SK-N-SH (cell line): Measurements from ENCODE around the gene RWDD3. TPM values are rescaled to one million over a fixed set of nuclear protein-coding genes. Genes with fewer than 3 reads are reported as not detected.
A peak's percentile ranks its signal among the peaks of the same experiment; 100 is the strongest.

Source experiments
- CTCF ChIA-PET: fragments of 300-600, 350-600 bp; formaldehyde crosslinking; extraction: SDS; loops from one replicate; lab custom pipeline; 2021; lab: Yijun Ruan, JAX
- POLR2A ChIA-PET: fragments of 350-600 bp; sonication (Branson Sonifier 250); formaldehyde crosslinking; extraction: SDS; loops from one replicate; lab custom pipeline; 2020; ENCODE audit warnings: antibody characterized with exemption, inconsistent platforms; lab: Yijun Ruan, JAX
- DNase-seq: peaks from one replicate; pipeline ENCODE4 v3.0.0; 2012
- H2AFZ ChIP-seq: fragments of 200-600 bp; sonication (generic); 2 replicates; pipeline ENCODE4 v1.8.1; 2016; ENCODE audit warnings: antibody characterized with exemption, mild to moderate bottlenecking, low read depth
- H3F3A ChIP-seq: fragments of 200-600 bp; sonication (generic); replicated peaks from 2 replicates; pipeline ENCODE3; 2016; ENCODE audit warnings: antibody characterized with exemption, mild to moderate bottlenecking; ENCODE audit not compliant: insufficient read depth
- H3K27ac ChIP-seq, 2 experiments: fragments of 200-500 bp in 1 of 2; fragments of 200-600 bp in 1 of 2; sonication (Bioruptor generic) in 1 of 2; sonication (generic), shearing (Covaris generic) in 1 of 2; 2 replicates each; pipeline versions ENCODE4 v1.5.1 to v1.6.1; 2014 to 2016; ENCODE audit warnings: low read depth in 2 of 2, inconsistent platforms in 1 of 2, low read length in 1 of 2, mild to moderate bottlenecking in 1 of 2, mixed read lengths in 1 of 2
- H3K27me3 ChIP-seq: fragments of 200-600 bp; sonication (generic), shearing (Covaris generic); 2 replicates; pipeline ENCODE4 v1.6.1; 2016; ENCODE audit warnings: mixed run types; ENCODE audit not compliant: insufficient read depth
- H3K36me3 ChIP-seq, 2 experiments: fragments of 200-500 bp in 1 of 2; fragments of 200-600 bp in 1 of 2; sonication (Bioruptor generic) in 1 of 2; sonication (generic) in 1 of 2; replicated peaks in 1 of 2; 2 replicates each; pipeline versions ENCODE3 to v1.5.1; 2014 to 2016; ENCODE audit warnings: low read length in 1 of 2, mild to moderate bottlenecking in 1 of 2; ENCODE audit not compliant: insufficient read depth in 2 of 2, control insufficient read depth in 1 of 2
- H3K4me1 ChIP-seq, 2 experiments: fragments of 200-500 bp in 1 of 2; fragments of 200-600 bp in 1 of 2; sonication (Bioruptor generic) in 1 of 2; sonication (generic), shearing (Covaris generic) in 1 of 2; 2 replicates each; pipeline versions ENCODE4 v1.5.1 to v1.6.1; 2014 to 2016; ENCODE audit warnings: low read depth in 1 of 2, low read length in 1 of 2, mixed run types in 1 of 2; ENCODE audit not compliant: insufficient read depth in 2 of 2, control insufficient read depth in 1 of 2
- H3K4me2 ChIP-seq: fragments of 200-600 bp; sonication (generic), shearing (Covaris generic); 2 replicates; pipeline ENCODE4 v1.6.1; 2017; ENCODE audit warnings: mixed run types
- H3K4me3 ChIP-seq, 2 experiments: fragments of 200-500 bp in 1 of 2; fragments of 200-600 bp in 1 of 2; sonication (Bioruptor generic) in 1 of 2; sonication (generic), shearing (Covaris generic) in 1 of 2; 2 replicates each; pipeline versions ENCODE4 v1.5.1 to v1.8.1; 2014 to 2016; ENCODE audit warnings: low read depth in 2 of 2, inconsistent platforms in 1 of 2, low read length in 1 of 2, mild to moderate bottlenecking in 1 of 2, mixed read lengths in 1 of 2, moderate library complexity in 1 of 2
- H3K79me2 ChIP-seq: fragments of 200-600 bp; sonication (generic); 2 replicates; pipeline ENCODE4 v1.8.1; 2017; ENCODE audit warnings: mild to moderate bottlenecking; ENCODE audit not compliant: insufficient read depth
- H3K9ac ChIP-seq: fragments of 200-600 bp; sonication (generic); 2 replicates; pipeline ENCODE4 v1.6.1; 2017; ENCODE audit warnings: mixed run types
- H3K9me2 ChIP-seq: fragments of 200-600 bp; sonication (generic); 2 replicates; pipeline ENCODE4 v1.6.1; 2017; ENCODE audit warnings: mixed run types
- H3K9me3 ChIP-seq: fragments of 200-600 bp; sonication (generic); 2 replicates; pipeline ENCODE4 v1.6.1; 2017; ENCODE audit warnings: mixed run types, mild to moderate bottlenecking, moderate library complexity
- H4K20me1 ChIP-seq: fragments of 200-600 bp; sonication (generic); 2 replicates; pipeline ENCODE4 v1.6.1; 2017; ENCODE audit warnings: mild to moderate bottlenecking, mixed run types; ENCODE audit not compliant: insufficient read depth
- ELF1 ChIP-seq: IDR thresholded peaks from 2 replicates; pipeline ENCODE4 v1.4.0; 2012
- FOXJ3 ChIP-seq: sonication (generic); formaldehyde crosslinking; IDR thresholded peaks from 2 replicates; pipeline ENCODE4 v1.5.1; 2020; ENCODE audit warnings: mild to moderate bottlenecking, missing genetic modification reagents
- GABPA ChIP-seq: IDR thresholded peaks from 2 replicates; pipeline ENCODE4 v1.4.0; 2012; ENCODE audit warnings: low read depth, mild to moderate bottlenecking
- GATA2 ChIP-seq: sonication (generic); formaldehyde crosslinking; IDR thresholded peaks from 2 replicates; pipeline ENCODE4 v1.5.0; 2020; ENCODE audit warnings: mild to moderate bottlenecking, missing genetic modification reagents
- JUND ChIP-seq: IDR thresholded peaks from 2 replicates; pipeline ENCODE4 v1.4.0; 2012
- MEF2A ChIP-seq: IDR thresholded peaks from 2 replicates; pipeline ENCODE4 v1.4.0; 2012; ENCODE audit warnings: low read depth, borderline replicate concordance
- NFIC ChIP-seq: IDR thresholded peaks from 2 replicates; pipeline ENCODE4 v1.4.0; 2012; ENCODE audit warnings: borderline replicate concordance
- RAD21 ChIP-seq: IDR thresholded peaks from 2 replicates; pipeline ENCODE4 v1.6.1; 2012; ENCODE audit warnings: mild to moderate bottlenecking, low read length
- RFX5 ChIP-seq: IDR thresholded peaks from 2 replicates; pipeline ENCODE4 v1.6.1; 2012; ENCODE audit warnings: mild to moderate bottlenecking, improper control_type of control experiment, low read length
- SMC3 ChIP-seq: IDR thresholded peaks from 2 replicates; pipeline ENCODE4 v1.6.1; 2012; ENCODE audit warnings: low read depth, low read length, improper control_type of control experiment
- WGBS: methylation state at CpG from one replicate; pipeline ENCODE4 v1.1.6; 2017; ENCODE audit warnings: low lambda C conversion rate; 5-methylcytosine and 5-hydroxymethylcytosine counted together
- polyA plus RNA-seq, 3 experiments: library from polyadenylated mRNA; depleted of rRNA; stranded (reverse); fragments of >200 nt; gene quantifications; 2 replicates each; pipeline ENCODE4 v1.2.3, GENCODE V29; 2012
- TF ChIP-seq, protein P1 (sequence below): IDR thresholded peaks from 2 replicates; pipeline ENCODE4 v1.6.1; 2012; ENCODE audit warnings: mild to moderate bottlenecking, low read depth, low read length, moderate library complexity
- TF ChIP-seq, protein P2 (sequence below): IDR thresholded peaks from 2 replicates; pipeline ENCODE4 v1.4.0; 2012; ENCODE audit warnings: low read depth, borderline replicate concordance
- TF ChIP-seq, protein P3 (sequence below): IDR thresholded peaks from 2 replicates; pipeline ENCODE4; 2012
- TF ChIP-seq, protein P4 (sequence below): IDR thresholded peaks from 2 replicates; pipeline ENCODE4 v1.4.0; 2012; ENCODE audit warnings: low read depth

RWDD3 gene
- polyA plus RNA-seq, 1 of the 3 experiments (the other 2 are of a cell fraction): 11.9 TPM

DNA sequence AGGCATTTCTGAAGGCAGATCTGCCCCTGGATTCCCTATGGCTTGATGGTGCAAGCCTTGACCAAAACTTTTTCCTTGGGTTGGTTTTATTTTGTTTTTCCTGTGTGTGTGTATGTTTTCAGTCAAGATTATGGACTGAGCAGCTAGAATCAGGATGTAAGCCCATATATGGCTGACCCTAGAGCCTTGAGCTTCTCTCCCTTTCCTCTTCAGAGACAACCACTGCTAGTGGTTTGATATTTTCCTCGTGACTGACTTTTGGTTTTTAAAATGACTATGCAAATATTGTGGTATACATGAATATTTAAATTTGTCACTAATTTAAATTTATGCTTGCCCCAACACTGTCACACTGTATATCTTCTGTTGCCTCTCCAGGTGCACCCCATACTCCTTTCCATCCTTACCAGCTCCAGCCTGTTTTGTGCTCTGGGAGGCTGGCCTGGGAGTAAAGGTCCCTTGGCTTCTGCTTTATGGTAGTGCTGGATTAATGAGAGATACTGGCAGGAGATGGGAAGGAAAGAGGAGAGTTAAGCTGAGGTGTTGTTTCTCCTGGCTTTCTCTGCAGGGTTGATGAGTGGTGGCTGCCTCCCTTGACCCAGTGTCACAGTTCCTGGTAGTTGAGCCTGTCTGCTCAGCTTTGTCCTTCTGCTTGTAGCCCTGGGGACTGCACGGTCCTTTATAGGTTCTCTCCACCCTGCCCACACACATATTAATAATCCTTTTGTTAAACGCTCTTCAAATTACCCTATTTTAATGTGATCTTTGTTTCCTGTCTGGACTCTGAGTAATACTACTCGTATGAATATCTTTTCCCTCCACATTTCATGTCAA lies 44.4 kb downstream of the RWDD3 start:
- POLR2A ChIA-PET: interaction anchor here (0.7 kb wide), 1 partner anchor 407 kb away, joined by 4 read pairs; no protein-coding TSS in a partner anchor
- TF ChIP-seq RAD21 (no peak), FOXJ3 (CRISPR knock-in tag) (no peak), MEF2A (no peak), GATA2 (CRISPR knock-in tag) (no peak), NFIC (no peak), JUND (no peak)
- TF ChIP-seq, protein P1, sequence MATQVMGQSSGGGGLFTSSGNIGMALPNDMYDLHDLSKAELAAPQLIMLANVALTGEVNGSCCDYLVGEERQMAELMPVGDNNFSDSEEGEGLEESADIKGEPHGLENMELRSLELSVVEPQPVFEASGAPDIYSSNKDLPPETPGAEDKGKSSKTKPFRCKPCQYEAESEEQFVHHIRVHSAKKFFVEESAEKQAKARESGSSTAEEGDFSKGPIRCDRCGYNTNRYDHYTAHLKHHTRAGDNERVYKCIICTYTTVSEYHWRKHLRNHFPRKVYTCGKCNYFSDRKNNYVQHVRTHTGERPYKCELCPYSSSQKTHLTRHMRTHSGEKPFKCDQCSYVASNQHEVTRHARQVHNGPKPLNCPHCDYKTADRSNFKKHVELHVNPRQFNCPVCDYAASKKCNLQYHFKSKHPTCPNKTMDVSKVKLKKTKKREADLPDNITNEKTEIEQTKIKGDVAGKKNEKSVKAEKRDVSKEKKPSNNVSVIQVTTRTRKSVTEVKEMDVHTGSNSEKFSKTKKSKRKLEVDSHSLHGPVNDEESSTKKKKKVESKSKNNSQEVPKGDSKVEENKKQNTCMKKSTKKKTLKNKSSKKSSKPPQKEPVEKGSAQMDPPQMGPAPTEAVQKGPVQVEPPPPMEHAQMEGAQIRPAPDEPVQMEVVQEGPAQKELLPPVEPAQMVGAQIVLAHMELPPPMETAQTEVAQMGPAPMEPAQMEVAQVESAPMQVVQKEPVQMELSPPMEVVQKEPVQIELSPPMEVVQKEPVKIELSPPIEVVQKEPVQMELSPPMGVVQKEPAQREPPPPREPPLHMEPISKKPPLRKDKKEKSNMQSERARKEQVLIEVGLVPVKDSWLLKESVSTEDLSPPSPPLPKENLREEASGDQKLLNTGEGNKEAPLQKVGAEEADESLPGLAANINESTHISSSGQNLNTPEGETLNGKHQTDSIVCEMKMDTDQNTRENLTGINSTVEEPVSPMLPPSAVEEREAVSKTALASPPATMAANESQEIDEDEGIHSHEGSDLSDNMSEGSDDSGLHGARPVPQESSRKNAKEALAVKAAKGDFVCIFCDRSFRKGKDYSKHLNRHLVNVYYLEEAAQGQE: no peak
- TF ChIP-seq, protein P2, sequence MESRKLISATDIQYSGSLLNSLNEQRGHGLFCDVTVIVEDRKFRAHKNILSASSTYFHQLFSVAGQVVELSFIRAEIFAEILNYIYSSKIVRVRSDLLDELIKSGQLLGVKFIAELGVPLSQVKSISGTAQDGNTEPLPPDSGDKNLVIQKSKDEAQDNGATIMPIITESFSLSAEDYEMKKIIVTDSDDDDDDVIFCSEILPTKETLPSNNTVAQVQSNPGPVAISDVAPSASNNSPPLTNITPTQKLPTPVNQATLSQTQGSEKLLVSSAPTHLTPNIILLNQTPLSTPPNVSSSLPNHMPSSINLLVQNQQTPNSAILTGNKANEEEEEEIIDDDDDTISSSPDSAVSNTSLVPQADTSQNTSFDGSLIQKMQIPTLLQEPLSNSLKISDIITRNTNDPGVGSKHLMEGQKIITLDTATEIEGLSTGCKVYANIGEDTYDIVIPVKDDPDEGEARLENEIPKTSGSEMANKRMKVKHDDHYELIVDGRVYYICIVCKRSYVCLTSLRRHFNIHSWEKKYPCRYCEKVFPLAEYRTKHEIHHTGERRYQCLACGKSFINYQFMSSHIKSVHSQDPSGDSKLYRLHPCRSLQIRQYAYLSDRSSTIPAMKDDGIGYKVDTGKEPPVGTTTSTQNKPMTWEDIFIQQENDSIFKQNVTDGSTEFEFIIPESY: no peak
- TF ChIP-seq, all 33 proteins: peak for 0
- Histone ChIP-seq H3K27me3 (no peaks in the 10 kb centered on the region), H3K27ac (no peak overlapping the region), H3K36me3 (no peaks in the 10 kb centered on the region), H3K9ac (no peak overlapping the region), H3K4me1 (no peaks in the 10 kb centered on the region), H4K20me1 (no peaks in the 10 kb centered on the region), H3F3A (no peaks in the 10 kb centered on the region), H3K9me3 (no peaks in the 10 kb centered on the region), H3K4me2 (no peak overlapping the region), H3K9me2 (0 out of 2 replicates have a peak, but pooled peaks cover 2% of the 10 kb centered on the region), H3K4me3 (no peak overlapping the region), H3K79me2 (no peaks in the 10 kb centered on the region), H2AFZ (no peak overlapping the region)
- DNase-seq: no peak
- WGBS: 44% methylated on average over 4 of the region's 4 CpGs
- CTCF ChIA-PET: interaction anchor here (1.4 kb wide), 1 partner anchor 10 kb away, joined by 3 read pairs; no protein-coding TSS in a partner anchor

DNA sequence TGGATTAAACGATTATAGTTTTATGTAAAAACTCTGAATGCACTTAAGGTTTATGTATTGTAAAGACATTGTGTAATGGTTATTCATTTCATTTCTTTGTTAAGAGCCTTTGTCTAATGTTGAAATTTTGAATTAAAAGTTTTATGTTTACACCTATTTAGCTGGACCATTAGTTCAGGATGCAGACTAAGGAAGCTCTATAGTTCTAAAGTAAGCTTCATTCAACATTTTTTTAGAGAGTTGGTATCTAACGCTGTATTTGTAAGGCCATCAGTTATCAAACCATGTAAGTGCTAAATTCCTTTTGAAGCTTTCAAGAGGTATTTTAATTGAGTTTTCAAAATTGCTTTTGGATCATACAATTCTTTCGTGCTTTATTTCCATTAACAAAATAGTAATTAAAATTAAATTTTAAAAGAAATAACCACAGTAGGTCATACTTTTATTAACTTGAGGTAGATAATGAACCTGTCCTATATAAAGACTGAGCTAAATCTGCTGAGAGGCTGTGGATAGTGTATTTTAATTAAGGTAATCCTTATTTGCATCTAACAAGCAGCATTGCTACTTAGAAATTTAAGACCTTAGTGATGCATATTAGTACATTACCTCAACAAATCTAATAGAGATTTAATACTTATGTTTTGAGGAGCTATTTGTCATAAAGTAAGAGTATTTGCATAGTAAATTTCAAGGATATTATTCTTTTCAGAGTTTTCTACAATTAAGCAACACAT lies 47.9 kb downstream of the RWDD3 start:
- CTCF ChIA-PET: no interaction called here
- Histone ChIP-seq H3K27me3 (no peaks in the 10 kb centered on the region), H2AFZ (0 out of 2 replicates have a peak overlapping the region, but pooled peaks have one; percentile 14), H3K27ac (no peak overlapping the region), H3K36me3 (no peaks in the 10 kb centered on the region), H3F3A (no peaks in the 10 kb centered on the region), H3K4me1 (peaks cover 0 to 3% of the 10 kb centered on the region in 2 experiments; a peak in 2 of 4 replicates), H3K9ac (no peak overlapping the region), H4K20me1 (no peaks in the 10 kb centered on the region), H3K4me3 (no peak overlapping the region), H3K79me2 (no peaks in the 10 kb centered on the region), H3K9me3 (no peaks in the 10 kb centered on the region), H3K9me2 (0 out of 2 replicates have a peak, but pooled peaks cover 2% of the 10 kb centered on the region), H3K4me2 (no peak overlapping the region)
- TF ChIP-seq RFX5 (no peak), NFIC (no peak), GABPA (no peak), ELF1 (no peak), SMC3 (no peak)
- TF ChIP-seq, protein P2: no peak
- TF ChIP-seq, protein P3, sequence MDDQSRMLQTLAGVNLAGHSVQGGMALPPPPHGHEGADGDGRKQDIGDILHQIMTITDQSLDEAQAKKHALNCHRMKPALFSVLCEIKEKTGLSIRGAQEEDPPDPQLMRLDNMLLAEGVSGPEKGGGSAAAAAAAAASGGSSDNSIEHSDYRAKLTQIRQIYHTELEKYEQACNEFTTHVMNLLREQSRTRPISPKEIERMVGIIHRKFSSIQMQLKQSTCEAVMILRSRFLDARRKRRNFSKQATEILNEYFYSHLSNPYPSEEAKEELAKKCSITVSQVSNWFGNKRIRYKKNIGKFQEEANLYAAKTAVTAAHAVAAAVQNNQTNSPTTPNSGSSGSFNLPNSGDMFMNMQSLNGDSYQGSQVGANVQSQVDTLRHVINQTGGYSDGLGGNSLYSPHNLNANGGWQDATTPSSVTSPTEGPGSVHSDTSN: no peak
- TF ChIP-seq, protein P4, sequence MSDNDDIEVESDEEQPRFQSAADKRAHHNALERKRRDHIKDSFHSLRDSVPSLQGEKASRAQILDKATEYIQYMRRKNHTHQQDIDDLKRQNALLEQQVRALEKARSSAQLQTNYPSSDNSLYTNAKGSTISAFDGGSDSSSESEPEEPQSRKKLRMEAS: no peak
- DNase-seq: no peak
- WGBS: 84% methylated on average over 3 of the region's 3 CpGs
- POLR2A ChIA-PET: no interaction called here
